HEK293 (cell line): ENCODE data around the gene TPGS1.

Source experiments
- BCL6B ChIP-seq: fragments of 450-650 bp; formaldehyde crosslinking; IDR thresholded peaks from 2 replicates; pipeline ENCODE4 v1.5.1; 2017; ENCODE audit warnings: missing biosample characterization, missing genetic modification characterization
- GLI2 ChIP-seq: fragments of 450-650 bp; formaldehyde crosslinking; IDR thresholded peaks from 2 replicates; pipeline ENCODE4; 2017; ENCODE audit warnings: missing biosample characterization, missing genetic modification characterization, low read depth, borderline replicate concordance
- MZF1 ChIP-seq: fragments of 450-650 bp; formaldehyde crosslinking; IDR thresholded peaks from 2 replicates; pipeline ENCODE4 v1.5.1; 2017; ENCODE audit warnings: missing biosample characterization, missing genetic modification characterization, borderline replicate concordance
- PATZ1 ChIP-seq: fragments of 450-650 bp; formaldehyde crosslinking; IDR thresholded peaks from 2 replicates; pipeline ENCODE4 v1.5.1; 2016; ENCODE audit warnings: missing biosample characterization, missing genetic modification characterization
- PRDM6 ChIP-seq: fragments of 450-650 bp; formaldehyde crosslinking; IDR thresholded peaks from 2 replicates; pipeline ENCODE4 v1.5.1; 2017; ENCODE audit warnings: missing biosample characterization, missing genetic modification characterization
- SETDB1 ChIP-seq: IDR thresholded peaks from one replicate; pipeline ENCODE4 v1.6.1; 2017; ENCODE audit warnings: mild to moderate bottlenecking, low read length, moderate library complexity, mixed read lengths; ENCODE audit not compliant: insufficient read length
- ZBTB44 ChIP-seq: fragments of 450-650 bp; IDR thresholded peaks from 2 replicates; pipeline ENCODE4 v1.5.1; 2018; ENCODE audit warnings: missing biosample characterization, mild to moderate bottlenecking, missing genetic modification characterization
- ZFP3 ChIP-seq: fragments of 450-650 bp; formaldehyde crosslinking; IDR thresholded peaks from 2 replicates; pipeline ENCODE4 v1.5.1; 2016; ENCODE audit warnings: low read depth, missing biosample characterization, missing genetic modification characterization
- ZNF169 ChIP-seq: fragments of 450-650 bp; formaldehyde crosslinking; IDR thresholded peaks from 2 replicates; pipeline ENCODE4 v1.5.1; 2016; ENCODE audit warnings: missing biosample characterization, missing genetic modification characterization
- ZNF174 ChIP-seq: fragments of 450-650 bp; formaldehyde crosslinking; IDR thresholded peaks from 2 replicates; pipeline ENCODE4 v1.5.0; 2017; ENCODE audit warnings: missing biosample characterization, mild to moderate bottlenecking, missing genetic modification characterization
- ZNF18 ChIP-seq: fragments of 450-650 bp; formaldehyde crosslinking; IDR thresholded peaks from 2 replicates; pipeline ENCODE4 v1.5.1; 2016; ENCODE audit warnings: missing biosample characterization, missing genetic modification characterization
- ZNF341 ChIP-seq: fragments of 450-650 bp; formaldehyde crosslinking; IDR thresholded peaks from 2 replicates; pipeline ENCODE4; 2016; ENCODE audit warnings: low read depth, missing biosample characterization, missing genetic modification characterization
- ZNF350 ChIP-seq: fragments of 450-650 bp; formaldehyde crosslinking; IDR thresholded peaks from 2 replicates; pipeline ENCODE4 v1.5.0; 2017; ENCODE audit warnings: missing biosample characterization, mild to moderate bottlenecking, missing genetic modification characterization
- ZNF391 ChIP-seq: fragments of 450-650 bp; formaldehyde crosslinking; IDR thresholded peaks from 2 replicates; pipeline ENCODE4 v1.5.1; 2016; ENCODE audit warnings: low read depth, missing biosample characterization, missing genetic modification characterization, borderline replicate concordance
- ZNF529 ChIP-seq: fragments of 450-650 bp; formaldehyde crosslinking; IDR thresholded peaks from 2 replicates; pipeline ENCODE4 v1.5.1; 2017; ENCODE audit warnings: missing genetic modification characterization, missing biosample characterization; ENCODE audit not compliant: insufficient replicate concordance
- ZNF548 ChIP-seq: fragments of 450-650 bp; formaldehyde crosslinking; IDR thresholded peaks from 2 replicates; pipeline ENCODE4 v1.5.1; 2016; ENCODE audit warnings: missing biosample characterization, missing genetic modification characterization
- ZNF596 ChIP-seq: fragments of 450-650 bp; IDR thresholded peaks from 2 replicates; pipeline ENCODE4 v1.5.0; 2018; ENCODE audit warnings: missing biosample characterization, mild to moderate bottlenecking, missing genetic modification characterization, moderate library complexity
- ZNF629 ChIP-seq: fragments of 450-650 bp; formaldehyde crosslinking; IDR thresholded peaks from 2 replicates; pipeline ENCODE4 v1.5.1; 2017; ENCODE audit warnings: missing biosample characterization, missing genetic modification characterization
- ZNF677 ChIP-seq: fragments of 450-650 bp; IDR thresholded peaks from 2 replicates; pipeline ENCODE4 v1.5.0; 2018; ENCODE audit warnings: missing biosample characterization, mild to moderate bottlenecking, missing genetic modification characterization, moderate library complexity
- ZNF837 ChIP-seq: fragments of 450-650 bp; formaldehyde crosslinking; IDR thresholded peaks from 2 replicates; pipeline ENCODE4 v1.5.1; 2016; ENCODE audit warnings: missing biosample characterization, missing genetic modification characterization
- TF ChIP-seq, protein P1 (sequence below): fragments of 450-650 bp; formaldehyde crosslinking; IDR thresholded peaks from 2 replicates; pipeline ENCODE4 v1.5.1; 2016; ENCODE audit warnings: missing biosample characterization, missing genetic modification characterization

The TPGS1 gene

GRCh38 chr19:469833-470232, 37.5 kb upstream of the TPGS1 start (continued):
- TF ChIP-seq ZNF391 (tag by site-specific recombination) (no peak), BCL6B (tag by site-specific recombination) (no peak), ZFP3 (tag by site-specific recombination) (peak; percentile 96), ZNF18 (no peak), ZNF677 (tag by site-specific recombination) (no peak), ZNF596 (no peak), GLI2 (tag by site-specific recombination) (no peak), MZF1 (tag by site-specific recombination) (no peak), SETDB1 (no peak), ZNF837 (tag by site-specific recombination) (no peak), ZNF341 (no peak), ZNF169 (tag by site-specific recombination) (no peak), ZBTB44 (tag by site-specific recombination) (no peak), ZNF350 (tag by site-specific recombination) (no peak), PATZ1 (tag by site-specific recombination) (peak; percentile 41; the same call in 1 of the 2 replicates), PRDM6 (no peak), ZNF529 (tag by site-specific recombination) (no peak), ZNF174 (tag by site-specific recombination) (no peak), ZNF629 (tag by site-specific recombination) (peak; percentile 45), ZNF548 (tag by site-specific recombination) (no peak)
- TF ChIP-seq, protein P1, sequence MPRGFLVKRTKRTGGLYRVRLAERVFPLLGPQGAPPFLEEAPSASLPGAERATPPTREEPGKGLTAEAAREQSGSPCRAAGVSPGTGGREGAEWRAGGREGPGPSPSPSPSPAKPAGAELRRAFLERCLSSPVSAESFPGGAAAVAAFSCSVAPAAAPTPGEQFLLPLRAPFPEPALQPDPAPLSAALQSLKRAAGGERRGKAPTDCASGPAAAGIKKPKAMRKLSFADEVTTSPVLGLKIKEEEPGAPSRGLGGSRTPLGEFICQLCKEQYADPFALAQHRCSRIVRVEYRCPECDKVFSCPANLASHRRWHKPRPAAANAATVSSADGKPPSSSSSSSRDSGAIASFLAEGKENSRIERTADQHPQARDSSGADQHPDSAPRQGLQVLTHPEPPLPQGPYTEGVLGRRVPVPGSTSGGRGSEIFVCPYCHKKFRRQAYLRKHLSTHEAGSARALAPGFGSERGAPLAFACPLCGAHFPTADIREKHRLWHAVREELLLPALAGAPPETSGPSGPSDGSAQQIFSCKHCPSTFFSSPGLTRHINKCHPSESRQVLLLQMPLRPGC: no peak
